Measurements from ENCODE around the gene RUNX1. TPM values are rescaled to one million over a fixed set of nuclear protein-coding genes. Genes with fewer than 3 reads are reported as not detected.

The RUNX1 gene
- total RNA-seq, 1 donor from 2014 or later = 0.51 TPM

DNA sequence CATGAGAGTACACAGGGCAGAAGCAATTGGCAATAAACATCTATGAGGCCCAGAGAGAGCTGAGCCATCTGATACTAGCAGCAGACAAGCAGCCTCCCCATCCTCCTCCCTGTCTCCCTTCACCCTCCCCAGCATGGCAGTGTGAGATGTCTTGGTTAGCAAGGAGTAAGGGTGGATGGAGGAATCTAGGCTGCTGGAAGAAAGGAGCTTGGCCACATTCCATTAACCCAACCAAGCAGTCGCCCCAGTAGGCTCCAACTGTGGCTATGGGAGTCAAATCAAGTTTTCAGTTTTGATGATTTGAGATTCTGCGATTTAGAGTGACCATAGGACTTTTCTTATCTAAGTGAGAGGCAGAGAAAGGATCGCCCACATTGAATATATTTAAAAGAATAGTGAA is 12.9 kb upstream of the RUNX1 start:
- DNase-seq (ENCODE audit: low read depth in 2 of 2) = no peak

DNA sequence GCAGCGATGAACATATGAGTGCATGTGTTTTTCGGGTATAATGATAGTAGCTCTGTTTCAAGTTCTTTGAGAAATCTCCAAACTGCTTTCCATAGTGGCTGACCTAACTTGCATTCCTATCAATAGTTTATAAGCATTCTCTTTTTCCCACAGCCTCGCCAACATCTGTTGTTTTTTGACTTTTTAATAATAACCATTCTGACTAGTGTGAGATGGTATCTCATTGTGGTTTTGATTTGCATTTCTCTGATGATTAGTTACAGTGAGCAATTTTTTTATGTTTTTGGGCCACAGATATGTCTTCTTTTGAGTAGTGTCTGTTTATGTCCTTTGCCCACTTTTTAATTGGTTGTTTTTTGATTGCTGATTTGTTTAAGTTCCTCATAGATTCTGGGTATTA is 10.6 kb upstream of the RUNX1 start:
- DNase-seq (ENCODE audit: low read depth in 2 of 2) = no peak

DNA sequence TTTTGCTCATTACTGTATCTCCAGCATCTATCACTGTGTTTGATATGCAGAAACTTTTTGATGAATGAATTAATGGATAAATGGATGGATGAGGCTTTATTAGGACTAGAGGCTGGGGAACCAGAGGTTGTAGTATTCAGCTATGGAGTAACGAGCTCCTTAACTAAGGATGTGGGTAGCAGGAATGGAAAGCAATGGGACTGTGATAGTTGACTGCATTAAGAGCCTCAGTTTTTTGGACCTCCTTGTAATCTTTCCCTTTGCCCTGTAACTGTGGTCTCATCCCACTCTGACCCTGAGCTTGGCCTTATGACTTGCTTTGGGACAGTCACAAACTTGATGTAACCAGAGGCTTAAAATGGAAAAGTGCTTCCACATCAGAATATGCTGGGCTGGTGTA is 9.0 kb upstream of the RUNX1 start:
- no peak for DNase-seq (ENCODE audit: low read depth in 2 of 2)

DNA sequence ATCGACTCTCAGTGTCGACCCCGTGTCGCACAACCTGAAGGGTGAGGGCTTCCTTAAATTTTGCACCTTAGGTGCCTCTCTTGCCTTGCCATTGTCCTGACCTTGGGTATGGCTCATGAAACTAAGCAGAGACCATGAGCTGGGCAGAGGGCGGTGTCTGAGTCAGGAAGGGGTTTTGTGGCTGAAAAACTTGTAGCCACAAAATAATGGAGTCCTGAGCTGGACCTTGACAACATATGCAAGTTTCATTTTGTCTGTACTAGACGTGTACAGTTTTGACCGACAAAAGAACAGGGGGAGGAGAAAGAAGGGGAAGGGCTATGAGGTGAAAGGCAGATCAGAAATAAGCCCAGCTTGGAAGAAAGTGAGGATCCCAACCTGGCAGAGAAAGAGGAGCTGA is 8.3 kb upstream of the RUNX1 start:
- DNase-seq (ENCODE audit: low read depth in 2 of 2) = no peak

DNA sequence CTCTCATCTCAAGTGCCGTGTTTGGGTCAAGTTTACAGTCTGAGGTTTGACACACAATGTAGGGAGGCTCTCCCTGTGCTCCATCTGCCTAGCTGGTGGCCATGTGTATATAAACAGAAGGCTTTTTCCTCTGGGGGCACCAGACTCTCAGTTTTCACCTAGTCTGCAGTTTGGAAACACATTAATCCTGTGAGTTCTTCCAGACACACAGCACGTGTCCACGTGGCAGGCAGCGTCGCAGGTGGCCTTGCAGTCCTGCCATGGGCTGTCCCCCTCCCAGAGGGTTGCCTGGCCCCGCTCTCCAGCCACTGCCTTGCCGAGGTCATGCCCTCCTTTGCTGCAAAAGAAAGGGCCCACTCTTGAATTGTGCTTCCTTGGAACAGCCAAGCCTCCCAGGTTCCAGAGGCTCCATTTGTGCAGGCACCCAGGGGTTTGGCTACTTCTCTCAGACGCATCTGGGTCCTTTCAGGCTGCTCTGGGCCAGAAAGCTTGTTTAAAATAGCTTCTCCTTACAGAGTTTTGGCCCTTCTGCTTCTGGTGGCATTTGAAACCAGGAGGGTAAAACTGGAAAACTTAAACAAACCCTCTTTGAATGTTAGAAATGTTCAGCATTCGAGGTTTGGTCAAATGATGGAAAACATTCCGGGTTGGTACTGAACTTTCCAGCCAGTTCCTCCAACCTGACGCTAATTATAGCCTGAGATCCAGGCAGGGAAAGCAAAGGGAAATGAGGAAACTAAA is 4.4 kb upstream of the RUNX1 start:
- DNase-seq (ENCODE audit: low read depth in 2 of 2) = no peak

DNA sequence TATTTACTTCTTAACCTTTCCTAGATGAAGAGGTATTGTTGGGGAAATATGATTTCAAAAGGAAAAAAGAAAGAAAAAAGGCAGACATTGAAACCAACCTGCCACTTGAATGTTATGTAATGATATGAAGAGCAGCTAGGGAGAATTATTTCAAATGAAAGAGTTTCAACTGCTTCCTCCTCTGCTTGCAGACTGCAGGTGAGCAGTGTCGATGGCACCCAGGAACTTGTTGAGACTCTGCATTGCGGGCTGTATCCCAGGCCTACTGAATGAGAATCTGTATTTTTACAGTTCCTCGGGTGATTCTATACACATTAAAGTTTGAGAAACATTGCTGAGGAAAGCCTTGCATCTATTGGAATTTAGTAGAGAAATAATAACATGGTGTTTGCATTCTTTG is 3.7 kb upstream of the RUNX1 start:
- no peak for DNase-seq (ENCODE audit: low read depth in 2 of 2)

DNA sequence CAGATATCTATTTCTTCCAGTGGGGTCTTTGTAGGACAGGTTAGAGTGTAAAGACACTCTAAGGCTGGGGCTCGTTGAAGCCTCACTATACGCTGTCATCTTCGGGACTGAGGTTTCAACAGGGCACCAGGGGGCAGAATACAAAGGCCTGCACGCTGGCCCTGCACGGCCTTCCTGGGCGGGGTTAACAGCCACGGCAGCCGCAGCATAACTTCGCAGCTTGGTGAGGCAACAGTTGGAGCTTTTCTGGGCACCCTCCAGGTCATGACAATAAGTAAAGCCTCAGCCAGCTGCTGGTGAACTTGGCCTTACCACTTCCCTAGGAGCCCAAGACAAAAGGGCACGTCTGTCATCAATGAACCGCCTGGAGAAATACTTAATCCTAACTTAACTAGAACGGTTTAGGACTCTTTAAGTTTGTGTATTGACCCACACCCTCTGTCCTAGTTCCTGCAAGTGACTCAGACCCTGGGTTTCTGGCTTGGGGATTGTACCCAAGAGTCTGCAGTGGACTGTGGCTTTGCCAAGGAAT is 2.3 kb upstream of the RUNX1 start:
- DNase-seq (ENCODE audit: low read depth in 2 of 2) = peak; percentile 18 to 75

DNA sequence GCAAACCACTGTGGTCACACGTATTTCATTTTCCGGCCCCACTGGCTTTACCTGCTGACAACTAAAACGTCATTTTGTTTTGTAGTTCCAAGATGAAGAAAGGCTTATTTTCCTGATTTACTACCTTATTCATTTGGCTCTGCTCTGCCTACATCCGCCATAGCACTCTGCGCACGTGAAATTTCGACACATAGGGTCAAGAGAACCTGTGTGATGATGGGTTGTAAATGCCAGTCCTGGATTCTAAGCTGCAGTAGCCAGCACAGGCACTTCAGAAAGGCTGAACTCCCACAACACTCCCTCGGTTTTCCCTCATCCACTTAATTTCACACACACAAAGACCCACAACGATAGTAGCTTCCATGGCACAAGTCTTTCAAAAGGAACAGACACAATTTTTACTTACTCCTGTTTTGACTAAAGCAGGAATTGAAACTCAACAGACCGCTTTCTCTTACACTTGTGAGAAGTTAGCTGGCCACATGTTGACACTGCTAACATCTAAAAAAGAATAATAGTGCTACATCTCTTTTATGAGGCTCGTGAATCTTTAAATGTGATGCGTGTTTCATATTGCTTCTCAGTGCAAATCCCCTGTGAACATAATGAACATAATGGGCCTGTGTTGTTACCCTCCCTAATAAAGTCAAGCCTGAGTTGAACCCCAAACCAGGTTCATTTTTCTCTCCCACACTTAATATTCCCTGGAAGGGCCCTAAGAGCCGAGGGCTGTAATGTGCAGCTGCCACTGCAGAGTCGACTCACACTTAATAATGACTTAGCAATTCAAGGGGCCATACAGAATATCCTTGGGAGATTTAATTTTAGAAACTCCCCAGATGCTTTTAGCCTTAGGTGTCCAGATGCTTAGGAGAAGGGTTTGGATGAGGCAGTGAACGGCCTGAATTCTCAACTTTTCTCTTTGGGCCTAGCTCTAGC is 1.5 kb upstream of the RUNX1 start:
- no peak for DNase-seq (ENCODE audit: low read depth in 2 of 2)

DNA sequence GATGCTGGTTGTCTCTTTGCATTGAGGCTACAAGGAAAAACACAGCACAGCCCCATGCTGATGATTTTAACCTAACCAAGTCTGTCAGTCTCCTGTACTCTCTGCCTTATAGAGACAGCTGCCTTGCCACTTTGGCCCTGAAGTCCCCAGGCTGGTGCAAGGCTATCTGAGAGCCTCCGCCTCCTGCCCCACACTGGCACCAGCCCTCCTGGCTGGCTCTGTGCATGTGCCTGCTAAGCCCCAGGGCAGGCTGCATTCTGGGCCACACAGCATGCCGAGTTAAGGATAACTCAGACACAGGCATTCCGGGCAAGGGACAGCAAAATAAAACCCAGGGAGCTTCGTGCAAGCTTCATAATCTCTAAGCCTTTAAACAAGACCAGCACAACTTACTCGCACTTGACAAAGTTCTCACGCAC is 910 bp downstream of the RUNX1 start:
- no peak for DNase-seq (ENCODE audit: low read depth in 2 of 2)

DNA sequence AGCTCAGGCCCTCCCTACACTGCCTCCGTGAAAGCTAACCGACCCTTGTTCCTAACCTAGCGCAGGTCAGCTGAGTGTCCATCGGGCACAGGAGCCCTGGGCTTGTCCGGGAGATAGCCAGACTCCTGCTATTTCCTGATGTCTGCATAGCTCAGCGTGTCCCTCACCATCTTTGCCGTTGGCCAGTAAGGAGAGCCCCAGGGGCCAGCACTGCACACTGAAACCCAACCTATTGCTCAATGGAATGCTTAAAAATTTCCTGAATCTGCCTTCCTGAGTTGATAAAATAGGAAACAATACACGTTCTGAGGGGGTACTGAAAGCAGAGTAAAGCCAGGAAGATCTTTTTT is 2.2 kb downstream of the RUNX1 start:
- DNase-seq (ENCODE audit: low read depth in 2 of 2) = peak in 1 of 2 donors; percentile 40

DNA sequence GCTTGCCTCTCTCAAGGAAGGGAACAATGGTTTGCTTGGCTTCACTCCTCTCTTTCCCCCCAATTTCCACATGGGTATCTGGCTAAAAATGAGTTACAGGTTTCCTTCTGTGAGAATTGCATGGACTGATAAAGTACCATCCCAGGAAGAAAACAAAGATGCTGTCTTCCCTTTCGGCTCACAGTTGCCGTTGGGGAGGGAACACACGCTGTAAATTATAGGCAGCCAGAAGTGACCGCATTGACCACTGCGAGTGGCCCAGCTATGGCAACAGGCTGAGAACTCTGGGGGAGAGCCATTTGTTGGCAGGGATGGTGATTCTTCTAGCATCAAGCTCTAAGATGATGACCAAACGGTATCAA is 2.9 kb downstream of the RUNX1 start:
- no peak for DNase-seq (ENCODE audit: low read depth in 2 of 2)

DNA sequence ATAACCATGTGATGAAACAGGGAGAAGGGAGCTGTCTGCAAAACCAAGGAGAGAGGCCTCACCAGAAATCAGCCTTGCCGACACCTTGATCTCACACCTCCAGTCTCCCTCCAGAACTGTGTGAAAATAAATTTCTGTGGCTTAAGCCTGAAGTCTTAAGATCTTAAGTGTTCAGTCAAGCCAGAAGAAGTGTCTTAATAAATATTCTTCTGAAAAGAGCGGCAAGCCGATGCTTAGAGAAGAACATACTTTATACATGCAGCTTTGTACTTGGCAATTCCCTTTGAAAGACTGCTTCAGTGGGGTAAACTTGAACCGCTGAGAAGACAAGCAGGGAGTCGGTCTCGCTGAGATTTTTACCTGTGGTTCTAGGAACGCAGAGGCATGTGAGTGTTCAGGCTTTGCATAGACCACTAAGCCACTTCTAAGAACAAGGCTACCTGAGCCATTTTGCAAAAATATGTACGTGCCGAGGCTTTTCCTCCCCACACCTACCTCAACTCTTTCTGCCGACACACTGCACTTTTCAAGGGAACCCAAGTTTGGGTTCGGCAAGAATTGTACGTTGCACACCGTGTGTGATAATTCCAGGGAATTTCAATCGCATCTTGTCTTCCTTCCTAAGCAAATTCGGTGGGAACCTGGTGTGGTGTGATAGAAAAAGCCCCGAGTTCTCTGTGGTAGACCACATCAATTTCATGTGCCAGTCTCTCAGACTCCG is 3.4 kb downstream of the RUNX1 start:
- DNase-seq (ENCODE audit: low read depth in 2 of 2) = no peak

DNA sequence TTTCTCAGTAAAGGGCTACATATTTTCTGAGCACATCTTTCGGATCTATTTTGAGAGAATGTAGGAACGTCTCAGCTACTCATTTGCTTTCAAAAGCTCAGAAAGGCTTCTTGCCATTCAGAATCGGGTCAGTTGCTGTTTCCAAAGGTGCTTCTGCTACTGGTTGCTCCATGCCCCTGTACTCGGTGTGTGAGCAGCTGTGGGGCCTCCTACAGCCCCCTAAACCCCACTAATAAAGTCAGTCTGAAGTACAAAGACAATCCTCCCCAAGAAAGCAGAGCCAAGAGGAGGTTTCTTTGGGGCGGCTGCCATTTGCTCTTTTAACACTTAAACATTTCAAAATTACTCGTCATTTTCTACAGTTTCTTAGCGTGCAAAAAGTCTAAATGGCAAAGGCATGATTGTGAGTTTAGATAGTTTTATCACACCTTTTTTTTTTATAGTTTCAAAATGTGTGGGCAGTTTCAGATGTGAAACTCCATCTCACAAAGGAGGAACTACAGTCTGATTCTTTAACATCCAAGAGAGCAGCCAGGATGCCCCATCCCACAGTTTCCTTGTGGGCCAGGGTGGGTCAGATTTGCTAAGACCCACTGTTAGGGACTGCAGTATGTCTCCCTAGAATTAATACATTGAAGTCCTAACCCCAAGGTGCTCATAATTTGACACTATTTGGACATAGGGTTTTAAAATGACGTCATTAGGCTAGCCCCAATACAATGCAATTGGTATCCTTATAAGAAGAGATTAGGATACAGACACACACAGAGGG is 4.1 kb downstream of the RUNX1 start:
- no peak for DNase-seq (ENCODE audit: low read depth in 2 of 2)

DNA sequence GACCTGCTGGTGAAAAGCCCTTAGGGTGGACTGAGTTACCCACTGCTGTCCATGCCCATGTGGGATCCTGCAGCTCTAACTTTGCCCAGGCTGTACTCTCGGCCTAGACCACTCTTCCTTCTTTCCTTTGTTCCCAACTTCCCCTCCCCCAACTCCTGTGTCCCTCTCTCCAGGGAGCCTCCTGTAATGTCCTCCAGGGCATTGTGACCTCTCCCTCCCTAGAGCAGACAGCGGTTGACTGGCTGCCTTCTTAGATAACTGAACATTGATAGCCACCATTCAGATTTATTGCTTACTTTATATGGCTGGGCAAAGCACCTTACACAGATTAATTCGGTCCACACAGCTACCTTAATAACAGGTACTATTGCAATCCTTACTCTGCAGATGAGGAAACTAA is 5.0 kb downstream of the RUNX1 start:
- no peak for DNase-seq (ENCODE audit: low read depth in 2 of 2)

DNA sequence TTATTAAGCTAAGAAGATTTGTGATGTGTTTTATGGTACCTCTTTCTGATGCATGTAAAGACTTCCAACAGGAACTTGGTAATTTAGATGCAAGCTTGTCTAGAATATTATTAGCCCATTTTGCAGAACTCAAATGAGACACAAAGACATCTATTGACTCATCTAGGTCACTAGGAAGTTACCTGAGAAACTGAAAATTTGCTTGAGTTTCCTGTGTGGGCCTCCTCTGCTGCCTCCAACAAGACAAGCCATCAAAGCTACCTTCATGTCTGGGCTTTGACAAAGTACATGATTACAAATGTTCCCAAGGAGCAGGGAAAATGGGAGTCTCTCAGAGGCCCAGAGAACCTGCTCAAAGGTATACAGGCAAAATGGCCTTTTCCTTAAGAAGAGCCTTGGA is 5.6 kb downstream of the RUNX1 start:
- DNase-seq (ENCODE audit: low read depth in 2 of 2) = no peak

DNA sequence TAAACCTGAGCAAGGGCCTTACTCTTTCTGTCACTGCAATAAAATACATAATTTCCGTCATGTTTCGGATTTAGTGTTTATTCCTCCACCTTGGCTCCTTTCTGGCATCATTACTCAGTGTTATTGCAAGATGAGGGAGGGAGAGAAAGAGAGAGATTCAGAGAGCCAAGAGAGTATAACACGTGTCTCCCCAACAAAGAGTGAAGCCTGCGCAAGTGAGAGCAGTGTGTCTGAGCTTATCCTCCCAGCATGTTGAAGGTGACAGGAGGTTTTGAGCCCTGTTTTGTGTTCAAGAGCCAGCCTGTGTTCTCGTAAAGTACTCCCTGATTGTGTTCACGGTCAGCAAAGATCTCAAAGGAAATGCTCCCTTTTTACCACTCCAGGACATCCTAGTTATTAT is 6.3 kb downstream of the RUNX1 start:
- no peak for DNase-seq (ENCODE audit: low read depth in 2 of 2)

DNA sequence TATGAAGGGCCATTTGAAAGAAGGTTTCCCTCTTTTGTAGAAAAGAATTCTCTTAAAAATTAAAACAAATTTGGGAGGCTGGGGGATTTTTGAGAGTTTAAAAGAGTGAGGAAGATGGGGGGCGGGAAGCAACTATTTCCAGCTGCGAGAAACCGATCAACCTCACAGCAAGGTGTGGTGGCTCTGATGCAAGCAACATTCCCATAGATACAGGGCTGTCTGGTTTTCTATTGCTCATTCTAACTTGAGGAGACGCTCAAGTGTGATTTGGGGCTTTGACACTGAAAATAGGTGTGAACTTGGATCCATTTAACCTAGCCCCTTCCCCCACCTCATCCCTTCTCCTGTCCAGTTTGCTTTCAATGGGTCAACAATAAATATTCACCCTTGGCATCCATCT is 7.2 kb downstream of the RUNX1 start:
- DNase-seq (ENCODE audit: low read depth in 2 of 2) = no peak

DNA sequence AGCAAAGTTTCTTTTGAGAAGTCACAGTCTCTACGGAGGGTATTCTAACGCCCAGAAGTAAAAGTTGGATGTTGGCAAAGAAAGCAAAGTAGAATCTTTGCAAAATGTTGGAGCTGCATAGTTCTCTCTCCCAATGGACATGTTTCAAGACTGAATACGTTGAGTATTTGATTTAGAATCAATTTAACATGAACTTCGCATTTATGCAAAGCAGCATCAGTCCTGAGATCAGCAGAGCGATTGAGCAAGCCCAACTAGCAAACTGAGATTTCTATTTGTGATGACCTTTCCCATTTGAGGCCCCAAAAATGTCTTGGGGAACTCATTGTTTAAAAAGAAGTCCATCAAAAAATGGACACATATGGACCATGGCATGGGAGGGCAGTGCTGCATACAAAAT is 8.0 kb downstream of the RUNX1 start:
- DNase-seq (ENCODE audit: low read depth in 2 of 2) = no peak

DNA sequence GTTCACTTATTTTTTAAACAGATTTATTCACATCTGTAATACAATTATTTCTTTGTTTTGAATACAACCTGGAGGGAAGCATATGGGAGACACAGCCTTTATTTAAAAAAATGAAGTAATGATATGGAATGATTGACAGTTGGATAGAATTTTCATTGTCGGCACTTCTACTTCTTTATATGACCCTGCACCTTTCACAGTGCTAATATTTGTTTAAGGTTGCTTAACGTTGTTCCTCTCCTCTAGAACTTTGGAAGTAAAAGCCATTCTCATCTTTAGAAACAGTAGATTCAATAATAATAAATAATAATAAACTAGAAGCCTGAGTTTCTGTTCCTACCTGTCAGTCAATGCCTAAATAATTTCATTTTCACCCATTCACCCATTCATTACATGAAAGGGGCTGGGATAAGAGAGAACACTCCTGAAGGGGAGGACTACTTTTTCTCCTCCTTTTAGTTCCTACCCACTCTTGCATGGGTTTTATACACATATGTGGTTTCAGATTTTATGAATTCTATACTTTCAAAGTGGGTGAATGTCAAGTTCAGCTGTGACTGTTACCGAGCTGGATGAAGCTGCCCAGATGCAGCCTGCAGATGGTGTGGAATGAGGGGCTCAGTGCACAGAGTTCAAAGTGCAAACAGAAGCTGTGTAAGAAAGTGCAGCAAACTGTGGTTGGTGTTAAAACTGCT is 9.4 kb downstream of the RUNX1 start:
- DNase-seq (ENCODE audit: low read depth in 2 of 2) = no peak

DNA sequence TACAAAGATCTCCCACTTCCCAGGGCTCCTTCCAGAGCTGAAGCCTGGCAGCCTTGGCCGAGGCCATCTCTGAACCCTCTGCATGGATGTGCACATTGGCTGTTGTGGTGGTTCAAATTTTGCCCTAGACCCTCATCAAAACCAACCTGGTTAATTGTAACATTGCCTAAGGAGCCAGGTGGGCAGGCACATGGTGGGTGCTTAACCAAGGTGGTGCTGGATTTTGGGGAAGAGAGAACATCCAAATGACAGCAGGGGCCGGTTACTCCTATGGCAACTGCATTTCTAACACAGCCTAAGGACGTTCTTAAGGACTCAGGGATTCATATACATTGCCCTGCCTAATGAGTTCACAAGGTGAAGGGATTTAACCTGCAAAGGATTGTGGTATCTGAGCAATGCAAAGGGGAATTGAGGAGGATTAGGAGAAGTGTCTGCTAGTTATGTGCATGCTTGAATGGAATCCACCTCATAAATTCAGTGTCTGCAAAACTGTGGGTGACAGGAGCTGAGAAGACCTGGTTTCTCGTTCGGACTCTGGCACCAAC is 10.3 kb downstream of the RUNX1 start:
- DNase-seq (ENCODE audit: low read depth in 2 of 2) = no peak

DNA sequence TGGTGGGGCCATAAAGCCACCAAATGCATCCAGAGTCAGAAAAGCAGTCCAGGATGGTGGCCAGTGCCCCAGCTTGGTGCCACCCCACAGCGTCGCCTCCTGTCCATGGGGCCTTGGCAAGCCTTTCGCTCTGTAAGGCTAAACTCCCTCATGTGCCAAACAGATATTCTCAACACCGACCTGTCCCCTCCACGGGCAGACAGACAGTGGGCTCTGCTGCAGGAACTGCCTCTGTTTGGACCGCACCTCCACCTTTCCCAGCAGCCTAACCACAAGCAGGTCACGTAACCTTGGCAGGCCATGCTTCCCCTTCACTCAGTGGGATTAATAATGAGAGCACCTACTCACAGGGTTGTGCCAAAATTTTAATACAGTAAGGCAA is 11.7 kb downstream of the RUNX1 start:
- no peak for DNase-seq (ENCODE audit: low read depth in 2 of 2)

Measured in dermis microvascular lymphatic vessel endothelial cell (primary cell).